Fibroblast of villous mesenchyme (primary cell): ENCODE measurements around the gene GLIPR1. TPM values are rescaled to one million over a fixed set of nuclear protein-coding genes. Genes with fewer than 3 reads are reported as not detected.
"Not testable (repeated sequence)": the region's sequence is repeated elsewhere in the genome, so short reads cannot be mapped to it uniquely, and the experiment has no call there.

Source experiments
- DNase-seq: peaks from one replicate; pipeline ENCODE4 v3.0.0-alpha.2; 2010; ENCODE audit warnings: low read depth
- H3K4me3 ChIP-seq: 2 replicates; pipeline ENCODE4 v1.5.1; 2011; ENCODE audit warnings: low read depth, mild to moderate bottlenecking, low read length
- CTCF ChIP-seq: IDR thresholded peaks from 2 replicates; pipeline ENCODE4 v1.5.1; 2012; ENCODE audit warnings: low read depth, mild to moderate bottlenecking, low read length; ENCODE audit not compliant: insufficient read depth
- total RNA-seq: library from RNA; depleted of rRNA; stranded (reverse); fragments of >200 nt; gene quantifications from 2 replicates; pipeline ENCODE4 v1.2.3, GENCODE V29; 2012

Gene GLIPR1
- total RNA-seq, 1 donor: 60.0 TPM

GRCh38 chr12:75443709-75444108 lies 36.8 kb upstream of the GLIPR1 start:
- H3K4me3 ChIP-seq: no peak overlapping the region
- TF ChIP-seq CTCF: no peak
- no peak for DNase-seq

GRCh38 chr12:75444429-75445136 lies 36.0 kb upstream of the GLIPR1 start:
- DNase-seq: peak; percentile 22
- no peak overlapping the region for H3K4me3 ChIP-seq
- TF ChIP-seq CTCF: no peak

- not testable (repeated sequence) for H3K4me3 ChIP-seq, DNase-seq
These were observed 35.4 kb upstream of the GLIPR1 start for GRCh38 chr12:75445137-75445507.

GRCh38 chr12:75446857-75447256 lies 33.7 kb upstream of the GLIPR1 start:
- no peak for TF ChIP-seq CTCF
- no peak for DNase-seq
- no peak overlapping the region for H3K4me3 ChIP-seq

- no peak overlapping the region for H3K4me3 ChIP-seq
- DNase-seq: no peak
These were observed 32.7 kb upstream of the GLIPR1 start for GRCh38 chr12:75447691-75448393.

GRCh38 chr12:75452675-75453330 lies 27.8 kb upstream of the GLIPR1 start:
- no peak overlapping the region for H3K4me3 ChIP-seq
- peak; percentile 11 for DNase-seq
- no peak for TF ChIP-seq CTCF

More at GRCh38 chr12:75447691-75448393, 32.7 kb upstream of the GLIPR1 start:
- no peak for TF ChIP-seq CTCF

GRCh38 chr12:75455839-75456238 lies 24.7 kb upstream of the GLIPR1 start:
- no peak for DNase-seq
- no peak overlapping the region for H3K4me3 ChIP-seq
- no peak for TF ChIP-seq CTCF
